AG04450 (cell line): ENCODE measurements around the gene LRRC57. TPM values are rescaled to one million over a fixed set of nuclear protein-coding genes. Genes with fewer than 3 reads are reported as not detected.

Experiments
- CTCF ChIA-PET: fragments of 300-600, 350-600 bp; formaldehyde crosslinking; extraction: SDS; loops from one replicate; lab custom pipeline; 2022; ENCODE audit warnings: antibody characterized with exemption, inconsistent platforms; lab: Charles Lee
- POLR2A ChIA-PET: fragments of 350-600 bp; formaldehyde crosslinking; extraction: SDS; loops from one replicate; lab custom pipeline; 2021; ENCODE audit warnings: antibody characterized with exemption, inconsistent platforms; lab: Yijun Ruan, JAX
- DNase-seq: peaks from one replicate; pipeline ENCODE4 v3.0.0-alpha.2; 2011; ENCODE audit warnings: low read depth, low spot score
- H3K27ac ChIP-seq: one replicate; pipeline ENCODE4 v1.5.1; 2012; ENCODE audit warnings: low read depth, low read length, control low read depth
- H3K27me3 ChIP-seq: one replicate; pipeline ENCODE4 v1.6.0; 2012; ENCODE audit warnings: low read length; ENCODE audit not compliant: control insufficient read depth, insufficient read depth
- H3K4me3 ChIP-seq: 2 replicates; pipeline ENCODE4 v1.5.1; 2011; ENCODE audit warnings: mild to moderate bottlenecking, low read depth, low read length, control low read depth
- H3K9me3 ChIP-seq: 2 replicates; pipeline ENCODE4 v1.5.1; 2012; ENCODE audit warnings: low read length; ENCODE audit not compliant: control insufficient read depth, insufficient read depth
- polyA plus RNA-seq: library from polyadenylated mRNA; depleted of rRNA; stranded (reverse); fragments of >200 nt; gene quantifications from 2 replicates; pipeline ENCODE4 v1.2.3, GENCODE V29; 2011
- TF ChIP-seq, protein P1 (sequence below): IDR thresholded peaks from 2 replicates; pipeline ENCODE4 v1.5.1; 2011; ENCODE audit warnings: low read depth, low read length, control low read depth, inconsistent platforms

The LRRC57 gene
- polyA plus RNA-seq, 1 experiment = 18.3 TPM

DNA sequence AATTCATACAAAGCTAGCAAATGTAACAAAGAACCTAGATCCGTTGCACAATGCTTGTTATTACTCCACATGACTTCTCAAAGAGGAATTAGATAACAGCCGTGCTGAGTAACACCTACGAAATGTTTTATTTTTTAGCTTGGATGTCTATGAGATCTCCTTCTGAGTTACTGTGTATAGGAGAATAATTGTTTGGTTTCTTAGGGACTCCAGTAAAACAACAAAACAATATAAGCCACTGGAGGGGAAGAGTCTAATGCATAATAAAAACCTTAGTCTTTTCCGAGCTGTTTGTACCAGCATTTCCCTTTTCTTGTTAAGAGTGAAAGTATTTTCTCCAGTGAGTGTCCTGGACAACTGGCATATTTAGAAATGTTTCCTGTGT, 37.6 kb downstream of the LRRC57 start:
- CTCF ChIA-PET = interaction anchor here (1.0 kb wide), 2 partner anchors 25 to 140 kb away, joined by 3 read pairs; no protein-coding TSS in a partner anchor
- peak overlapping the region; percentile 85 for H3K27ac ChIP-seq
- no peaks in the 10 kb centered on the region for H3K27me3 ChIP-seq
- H3K9me3 ChIP-seq = no peaks in the 10 kb centered on the region
- no peak for DNase-seq
- TF ChIP-seq, protein P1, sequence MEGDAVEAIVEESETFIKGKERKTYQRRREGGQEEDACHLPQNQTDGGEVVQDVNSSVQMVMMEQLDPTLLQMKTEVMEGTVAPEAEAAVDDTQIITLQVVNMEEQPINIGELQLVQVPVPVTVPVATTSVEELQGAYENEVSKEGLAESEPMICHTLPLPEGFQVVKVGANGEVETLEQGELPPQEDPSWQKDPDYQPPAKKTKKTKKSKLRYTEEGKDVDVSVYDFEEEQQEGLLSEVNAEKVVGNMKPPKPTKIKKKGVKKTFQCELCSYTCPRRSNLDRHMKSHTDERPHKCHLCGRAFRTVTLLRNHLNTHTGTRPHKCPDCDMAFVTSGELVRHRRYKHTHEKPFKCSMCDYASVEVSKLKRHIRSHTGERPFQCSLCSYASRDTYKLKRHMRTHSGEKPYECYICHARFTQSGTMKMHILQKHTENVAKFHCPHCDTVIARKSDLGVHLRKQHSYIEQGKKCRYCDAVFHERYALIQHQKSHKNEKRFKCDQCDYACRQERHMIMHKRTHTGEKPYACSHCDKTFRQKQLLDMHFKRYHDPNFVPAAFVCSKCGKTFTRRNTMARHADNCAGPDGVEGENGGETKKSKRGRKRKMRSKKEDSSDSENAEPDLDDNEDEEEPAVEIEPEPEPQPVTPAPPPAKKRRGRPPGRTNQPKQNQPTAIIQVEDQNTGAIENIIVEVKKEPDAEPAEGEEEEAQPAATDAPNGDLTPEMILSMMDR = no peak
- H3K4me3 ChIP-seq = no peak overlapping the region
- POLR2A ChIA-PET = interaction anchor here (0.7 to 2.0 kb wide), 5 partner anchors 15 to 70 kb away, joined by 3 to 8 read pairs (median 5); partner anchors contain the start of genes HAUS2, LRRC57, SNAP23 and ZNF106

DNA sequence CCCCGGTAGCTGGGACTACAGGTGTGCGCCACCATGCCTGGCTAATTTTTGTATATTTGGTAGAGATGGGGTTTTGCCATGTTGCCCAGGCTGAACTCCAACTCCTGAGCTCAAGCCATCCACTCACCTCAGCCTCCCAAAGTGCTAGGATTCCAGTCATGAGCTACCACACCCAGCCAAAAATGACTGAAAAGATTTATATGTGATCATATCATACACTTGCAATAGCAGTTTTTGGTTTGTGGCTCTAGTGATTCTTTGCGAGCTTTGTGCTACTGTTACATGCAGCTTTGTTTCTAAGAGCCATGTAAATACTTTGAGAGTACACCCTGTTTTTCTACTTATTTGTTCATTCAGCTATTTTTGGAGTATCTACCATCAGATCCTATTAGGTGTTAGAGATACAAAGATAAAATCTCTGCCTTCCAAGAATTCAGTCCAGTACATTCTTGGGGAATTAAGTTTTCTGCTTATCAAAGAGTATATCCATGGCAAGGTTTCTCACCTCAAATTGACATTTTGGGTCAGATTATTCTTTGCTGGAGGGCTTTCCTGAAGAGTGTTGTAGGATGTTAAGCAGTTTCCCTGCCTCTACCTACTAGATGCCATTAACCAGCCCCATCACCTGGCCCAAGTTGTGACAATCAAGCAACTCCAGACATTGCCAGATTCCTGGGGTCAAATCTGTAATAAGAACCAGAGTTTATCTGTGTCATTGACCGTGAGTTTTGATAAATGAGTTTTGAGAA, 38.2 kb downstream of the LRRC57 start:
- no peaks in the 10 kb centered on the region for H3K9me3 ChIP-seq
- H3K27ac ChIP-seq = peak overlapping the region; percentile 85
- POLR2A ChIA-PET = interaction anchor here (0.7 to 2.0 kb wide), 5 partner anchors 15 to 69 kb away, joined by 3 to 8 read pairs (median 5); partner anchors contain the start of genes HAUS2, LRRC57, SNAP23 and ZNF106
- DNase-seq = no peak
- no peak overlapping the region for H3K4me3 ChIP-seq
- CTCF ChIA-PET = interaction anchor here (1.0 kb wide), 2 partner anchors 26 to 141 kb away, joined by 3 read pairs; no protein-coding TSS in a partner anchor
- TF ChIP-seq, protein P1 = no peak
- no peaks in the 10 kb centered on the region for H3K27me3 ChIP-seq

- no peak for DNase-seq
- ChIA-PET POLR2A (no interaction called here), CTCF (no interaction called here)
- Histone ChIP-seq H3K9me3 (no peaks in the 10 kb centered on the region), H3K27ac (no peak overlapping the region), H3K4me3 (no peak overlapping the region), H3K27me3 (no peaks in the 10 kb centered on the region)
- TF ChIP-seq, protein P1 = no peak
These were observed 40.3 kb downstream of the LRRC57 start for GRCh38 chr15:42508263-42508690.

DNA sequence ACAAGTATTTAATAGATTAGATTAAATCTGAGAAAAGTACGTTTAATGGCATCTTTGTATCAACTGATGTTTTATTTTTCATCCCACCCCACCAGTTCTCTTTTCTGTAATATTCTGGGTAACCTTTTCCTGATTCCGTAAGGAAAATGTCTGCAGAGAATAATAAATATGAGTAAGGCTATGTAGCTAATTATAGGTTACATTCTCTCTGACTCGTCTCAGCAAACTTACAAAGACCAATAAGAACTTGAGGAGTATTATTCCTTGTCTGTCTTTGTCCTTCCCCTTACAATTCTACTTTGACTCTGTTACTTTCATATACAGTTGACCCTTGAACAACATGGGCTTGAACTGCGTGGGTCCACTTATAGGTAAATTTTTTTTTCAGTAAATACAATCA, 41.1 kb downstream of the LRRC57 start:
- DNase-seq = no peak
- CTCF ChIA-PET = no interaction called here
- POLR2A ChIA-PET = no interaction called here
- Histone ChIP-seq H3K27me3 (no peaks in the 10 kb centered on the region), H3K27ac (no peak overlapping the region), H3K9me3 (no peaks in the 10 kb centered on the region), H3K4me3 (no peak overlapping the region)
- TF ChIP-seq, protein P1 = no peak

GRCh38 chr15:42504631-42505030, 44.0 kb downstream of the LRRC57 start:
- TF ChIP-seq, protein P1 = no peak
- ChIA-PET POLR2A (interaction anchor here (1.2 kb wide), 1 partner anchor 9 kb away, joined by 3 read pairs; the partner anchor contains the start of gene SNAP23), CTCF (no interaction called here)
- Histone ChIP-seq H3K4me3 (no peak overlapping the region), H3K9me3 (no peaks in the 10 kb centered on the region), H3K27me3 (no peaks in the 10 kb centered on the region), H3K27ac (no peak overlapping the region)
- DNase-seq = no peak
